Mesenchymal stem cell (in vitro differentiated cells and primary cell): ENCODE measurements around the gene CSNK1E.
A peak's percentile ranks its signal among the peaks of the same experiment; 100 is the strongest.

ENCODE experiments used
- DNase-seq: peaks from one replicate; pipeline ENCODE4 v3.0.0-alpha.2; 2013
- H2AFZ ChIP-seq: one replicate; pipeline ENCODE4 v1.6.1; 2013; ENCODE audit warnings: low read depth, mild to moderate bottlenecking, control low read depth, inconsistent platforms, low read length, moderate library complexity
- H2AK5ac ChIP-seq: 2 replicates; pipeline ENCODE4 v1.6.1; 2013; ENCODE audit warnings: low read length, moderate library complexity, mild to moderate bottlenecking, inconsistent platforms; ENCODE audit not compliant: severe bottlenecking
- H2BK120ac ChIP-seq: one replicate; pipeline ENCODE4 v1.6.1; 2013; ENCODE audit warnings: low read depth, mild to moderate bottlenecking, inconsistent platforms, low read length, moderate library complexity
- H2BK12ac ChIP-seq, 2 experiments: one replicate each; pipeline ENCODE4 v1.6.1; 2013; ENCODE audit warnings: inconsistent platforms in 2 of 2, low read length in 2 of 2, mild to moderate bottlenecking in 2 of 2, moderate library complexity in 2 of 2, control low read depth in 1 of 2
- H2BK15ac ChIP-seq: one replicate; pipeline ENCODE4 v1.6.1; 2013; ENCODE audit warnings: mild to moderate bottlenecking, low read depth, inconsistent platforms; ENCODE audit not compliant: poor library complexity, severe bottlenecking
- H2BK5ac ChIP-seq: 2 replicates; pipeline ENCODE4 v1.6.1; 2013; ENCODE audit warnings: low read depth, mild to moderate bottlenecking, low read length, control low read depth, inconsistent platforms; ENCODE audit not compliant: poor library complexity, severe bottlenecking
- H3K14ac ChIP-seq, 2 experiments: one replicate each; pipeline ENCODE4 v1.6.1; 2013; ENCODE audit warnings: inconsistent platforms in 2 of 2, low read length in 2 of 2, control low read depth in 1 of 2, mild to moderate bottlenecking in 1 of 2, moderate library complexity in 1 of 2
- H3K18ac ChIP-seq, 2 experiments: one replicate each; pipeline ENCODE4 v1.6.1; 2013; ENCODE audit warnings: inconsistent platforms in 2 of 2, low read length in 2 of 2, control low read depth in 1 of 2, low read depth in 1 of 2, mild to moderate bottlenecking in 1 of 2
- H3K23ac ChIP-seq, 2 experiments: one replicate each; pipeline ENCODE4 v1.6.1; 2013; ENCODE audit warnings: inconsistent platforms in 2 of 2, low read length in 2 of 2, mild to moderate bottlenecking in 2 of 2, moderate library complexity in 2 of 2, control low read depth in 1 of 2
- H3K27ac ChIP-seq: 2 replicates; pipeline ENCODE4 v1.5.1; 2013; ENCODE audit warnings: mild to moderate bottlenecking, moderate library complexity, low read length, control low read depth, inconsistent platforms; ENCODE audit not compliant: poor library complexity, severe bottlenecking
- H3K27me3 ChIP-seq, 2 experiments: 2 replicates each; pipeline versions ENCODE4 v1.6.1 to v1.7.0; 2013; ENCODE audit warnings: low read length in 2 of 2, mild to moderate bottlenecking in 2 of 2, moderate library complexity in 2 of 2, control low read depth in 1 of 2, inconsistent platforms in 1 of 2; ENCODE audit not compliant: control insufficient read depth in 1 of 2, insufficient read depth in 1 of 2
- H3K36me3 ChIP-seq, 2 experiments: 2 replicates each; pipeline versions ENCODE4 v1.6.1 to v1.7.0; 2013; ENCODE audit warnings: low read length in 2 of 2, control low read depth in 1 of 2, inconsistent platforms in 1 of 2, low read depth in 1 of 2, mild to moderate bottlenecking in 1 of 2; ENCODE audit not compliant: insufficient read depth in 2 of 2, control insufficient read depth in 1 of 2
- H3K4ac ChIP-seq, 2 experiments: one replicate each; pipeline ENCODE4 v1.6.1; 2013; ENCODE audit warnings: inconsistent platforms in 2 of 2, low read length in 2 of 2, mild to moderate bottlenecking in 2 of 2, moderate library complexity in 2 of 2, control low read depth in 1 of 2, low read depth in 1 of 2
- H3K4me1 ChIP-seq: 2 replicates; pipeline ENCODE4 v1.6.1; 2013; ENCODE audit warnings: low read depth, low read length, control low read depth; ENCODE audit not compliant: control insufficient read depth, insufficient read depth
- H3K4me2 ChIP-seq: 2 replicates; pipeline ENCODE4 v1.6.1; 2013; ENCODE audit warnings: low read length, mild to moderate bottlenecking, inconsistent platforms; ENCODE audit not compliant: poor library complexity, severe bottlenecking
- H3K4me3 ChIP-seq, 2 experiments: 2 replicates each; pipeline versions ENCODE4 v1.5.1 to v1.7.0; 2013; ENCODE audit warnings: low read length in 2 of 2, mild to moderate bottlenecking in 2 of 2, control low read depth in 1 of 2, low read depth in 1 of 2; ENCODE audit not compliant: insufficient read depth in 1 of 2
- H3K79me1 ChIP-seq: replicated peaks from 2 replicates; pipeline ENCODE4 v1.6.1; 2013; ENCODE audit warnings: mild to moderate bottlenecking, control low read depth, low read length, inconsistent platforms; ENCODE audit not compliant: poor library complexity, severe bottlenecking
- H3K9ac ChIP-seq: 2 replicates; pipeline ENCODE4 v1.7.0; 2013; ENCODE audit warnings: mild to moderate bottlenecking, low read length, moderate library complexity
- H3K9me3 ChIP-seq: 2 replicates; pipeline ENCODE4 v1.7.0; 2013; ENCODE audit warnings: mild to moderate bottlenecking, low read length; ENCODE audit not compliant: control insufficient read depth
- H4K8ac ChIP-seq: one replicate; pipeline ENCODE4 v1.6.1; 2013; ENCODE audit warnings: inconsistent platforms, mild to moderate bottlenecking, low read length, moderate library complexity
- H4K91ac ChIP-seq: one replicate; pipeline ENCODE4 v1.6.1; 2013; ENCODE audit warnings: mild to moderate bottlenecking, low read length, inconsistent platforms
- WGBS: methylation state at CpG from one replicate; pipeline ENCODE4 v1.1.7; 2013; ENCODE audit warnings: mixed read lengths; 5-methylcytosine and 5-hydroxymethylcytosine counted together

The CSNK1E gene

DNA sequence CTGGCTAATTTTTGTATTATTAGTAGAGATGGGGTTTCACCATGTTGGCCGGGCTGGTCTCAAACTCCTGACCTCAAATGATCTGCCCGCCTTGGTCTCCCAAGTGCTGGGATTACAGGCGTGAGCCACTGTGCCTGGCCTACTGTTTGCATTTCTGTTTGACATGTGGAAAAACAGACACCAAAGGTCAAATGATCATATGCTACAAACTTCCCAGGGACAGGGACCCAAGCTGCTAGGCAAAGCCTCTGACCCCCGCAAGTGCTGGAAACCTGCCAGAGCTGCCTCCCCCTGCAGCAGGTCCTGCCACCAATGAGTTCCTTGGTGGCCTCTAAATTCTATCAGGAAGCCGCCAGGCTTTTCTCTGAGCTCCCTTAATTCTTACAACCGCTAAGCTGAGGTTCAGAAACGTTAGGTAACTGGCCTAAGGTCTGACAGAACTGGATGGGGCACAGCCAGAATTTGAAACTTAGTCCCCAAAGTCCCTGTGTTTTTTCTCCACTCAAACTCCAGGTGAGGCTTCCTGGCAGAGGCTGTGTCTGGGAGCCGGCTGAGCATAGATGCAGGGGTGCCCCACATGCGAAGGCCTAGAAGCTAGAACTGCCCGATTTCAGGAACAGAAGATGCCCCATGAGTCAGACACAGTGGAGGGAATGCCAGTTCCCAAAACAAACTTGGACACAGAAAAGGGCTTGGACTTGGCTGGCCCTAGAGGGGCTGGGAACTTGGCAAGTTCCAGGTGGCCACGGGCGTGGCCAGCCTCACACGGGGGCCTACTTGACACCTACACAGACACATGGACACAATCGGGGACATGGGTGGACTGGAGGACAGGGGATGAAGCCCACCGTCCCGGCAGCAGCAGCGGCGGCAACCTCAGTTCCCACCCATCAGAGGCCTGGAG, 7.4 kb downstream of the CSNK1E start:
- peaks cover 62% of the 10 kb centered on the region for H3K4me1 ChIP-seq

DNA sequence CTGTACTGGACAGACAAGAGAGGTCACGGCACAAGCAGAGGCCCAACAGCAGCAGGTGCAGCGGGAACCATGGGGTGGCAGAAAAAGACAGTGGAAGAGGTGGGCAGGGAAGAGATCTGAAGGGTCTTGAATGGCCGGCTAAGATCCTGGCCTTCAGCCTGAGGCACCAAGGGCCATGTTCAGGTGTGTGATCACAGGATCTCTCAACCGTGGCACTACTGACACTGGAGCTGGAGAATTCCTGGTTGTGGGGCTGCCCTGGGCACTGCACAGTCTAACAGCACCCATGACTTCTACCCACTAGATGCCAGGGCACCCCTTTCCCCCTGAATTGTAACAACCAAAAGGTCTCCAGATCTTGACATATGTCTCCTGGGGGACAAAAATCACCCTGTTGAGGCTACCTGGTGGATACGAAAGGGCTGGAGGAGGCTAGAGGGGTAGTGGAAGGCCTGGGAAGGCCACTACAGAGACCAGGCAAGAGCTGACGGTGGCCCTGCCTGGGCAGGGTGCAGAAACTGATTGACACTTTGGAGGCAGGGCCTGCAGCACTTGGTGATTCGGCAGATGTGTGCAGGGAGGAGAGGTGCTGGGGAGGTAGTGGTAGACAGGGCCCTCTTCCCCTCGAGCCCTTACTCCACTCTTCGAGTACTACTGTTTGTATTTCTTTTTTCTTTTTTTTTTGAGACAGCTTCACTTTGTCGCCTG, 8.3 kb downstream of the CSNK1E start:
- peak overlapping the region in 1 of 2 experiments; percentile 41 for H3K4ac ChIP-seq
- H3K4me3 ChIP-seq = no peak overlapping the region
- H4K8ac ChIP-seq = no peak overlapping the region
- no peak overlapping the region for H2BK12ac ChIP-seq
- H3K79me1 ChIP-seq = no peaks in the 10 kb centered on the region
- H3K14ac ChIP-seq = no peak overlapping the region
- no peak overlapping the region for H2AFZ ChIP-seq
- no peak overlapping the region for H3K18ac ChIP-seq
- no peaks in the 10 kb centered on the region for H3K27me3 ChIP-seq
- no peak overlapping the region for H3K4me2 ChIP-seq
- no peak overlapping the region for H2BK5ac ChIP-seq
- H2BK120ac ChIP-seq = no peak overlapping the region
- H3K4me1 ChIP-seq = peaks cover 60% of the 10 kb centered on the region
- H3K23ac ChIP-seq = peak overlapping the region in 1 of 2 experiments; percentile 46
- H4K91ac ChIP-seq = no peak overlapping the region
- peaks cover 52 to 69% of the 10 kb centered on the region in 2 experiments for H3K36me3 ChIP-seq
- H3K9ac ChIP-seq = no peak overlapping the region
- DNase-seq = no peak
- no peaks in the 10 kb centered on the region for H3K9me3 ChIP-seq
- no peak overlapping the region for H3K27ac ChIP-seq
- no peak overlapping the region for H2BK15ac ChIP-seq
- no peak overlapping the region for H2AK5ac ChIP-seq
- WGBS = 94% methylated on average over 9 of the region's 10 CpGs

More for the DNA sequence above, 7.4 kb downstream of the CSNK1E start:
- H3K36me3 ChIP-seq = peaks cover 47 to 64% of the 10 kb centered on the region in 2 experiments
- H2BK120ac ChIP-seq = peak overlapping the region; percentile 23
- H2BK5ac ChIP-seq = no peak overlapping the region
- no peak overlapping the region for H2AK5ac ChIP-seq
- peak overlapping the region in 1 of 2 experiments; percentile 57 for H3K4me3 ChIP-seq
- no peaks in the 10 kb centered on the region for H3K79me1 ChIP-seq
- no peak overlapping the region for H3K14ac ChIP-seq
- H3K9ac ChIP-seq = peak overlapping the region; percentile 46
- H2BK12ac ChIP-seq = peak overlapping the region in 1 of 2 experiments; percentile 39
- peak overlapping the region; percentile 7 for H3K27ac ChIP-seq
- H3K9me3 ChIP-seq = no peaks in the 10 kb centered on the region
- H2BK15ac ChIP-seq = peak overlapping the region; percentile 55
- H4K91ac ChIP-seq = peak overlapping the region; percentile 65
- no peak overlapping the region for H4K8ac ChIP-seq
- H3K23ac ChIP-seq = no peak overlapping the region
- no peak overlapping the region for H3K4me2 ChIP-seq
- peak overlapping the region in 1 of 2 experiments; percentile 7 for H3K4ac ChIP-seq
- WGBS = 82% methylated on average over 18 of the region's 18 CpGs
- no peak overlapping the region for H2AFZ ChIP-seq
- no peaks in the 10 kb centered on the region for H3K27me3 ChIP-seq
- peak overlapping the region in 1 of 2 experiments; percentile 68 for H3K18ac ChIP-seq
- peak; percentile 50 for DNase-seq

DNA sequence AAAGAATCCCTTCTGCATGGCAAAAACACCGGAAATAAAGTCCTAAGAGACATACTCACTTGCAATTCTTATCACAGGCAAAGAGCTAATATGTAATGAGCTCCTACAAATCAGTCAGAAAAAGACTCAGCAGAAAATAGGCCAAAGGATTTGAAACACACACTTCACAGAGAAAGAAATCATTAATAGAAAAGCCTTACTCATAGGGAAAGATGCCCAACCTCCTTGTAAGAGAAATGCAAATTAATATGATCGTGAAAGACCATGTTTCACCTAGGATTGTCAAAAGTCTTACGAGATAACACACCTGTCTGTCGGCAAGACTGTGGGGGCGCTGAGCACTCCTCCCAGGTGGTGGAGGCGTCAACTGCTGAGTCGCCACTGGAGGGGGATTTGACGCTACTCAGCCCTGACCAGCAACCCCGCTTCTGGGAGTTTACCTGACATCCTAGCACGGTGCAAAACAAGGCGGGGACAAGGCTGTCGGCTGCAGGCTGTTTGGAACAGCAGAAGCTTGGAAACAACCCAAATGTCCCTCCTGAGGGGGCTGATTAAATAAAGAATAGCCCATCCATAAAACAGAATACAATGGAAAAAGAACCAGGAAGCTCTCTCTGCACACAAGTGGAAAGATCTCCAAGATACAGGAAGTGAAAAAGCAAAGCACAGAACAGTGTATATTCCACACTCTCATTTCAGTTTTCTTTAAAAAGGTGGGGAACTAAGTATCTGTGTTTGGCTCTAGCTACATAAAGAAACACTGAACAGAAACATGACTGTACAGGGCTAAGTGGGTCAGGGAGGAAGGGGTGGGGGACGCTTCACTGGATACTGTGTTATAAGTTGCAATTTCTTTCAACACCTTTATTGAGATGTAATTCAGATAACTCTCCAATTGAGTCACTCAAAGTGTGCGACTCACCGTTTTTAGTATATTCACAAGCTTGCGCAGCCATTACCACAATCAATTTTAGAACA, 11.5 kb downstream of the CSNK1E start:
- H3K36me3 ChIP-seq = peaks cover 57 to 73% of the 10 kb centered on the region in 2 experiments
- peak overlapping the region in 1 of 2 experiments; percentile 36 for H3K4me3 ChIP-seq
- H3K9ac ChIP-seq = peak overlapping the region; percentile 72
- H2BK12ac ChIP-seq = no peak overlapping the region
- H2BK120ac ChIP-seq = no peak overlapping the region
- H3K4me1 ChIP-seq = peaks cover 45% of the 10 kb centered on the region
- H3K14ac ChIP-seq = no peak overlapping the region
- no peak overlapping the region for H4K8ac ChIP-seq
- no peak overlapping the region for H2AK5ac ChIP-seq
- peak; percentile 55 for DNase-seq
- no peak overlapping the region for H3K4ac ChIP-seq
- peak overlapping the region; percentile 76 for H3K27ac ChIP-seq
- H3K18ac ChIP-seq = no peak overlapping the region
- no peak overlapping the region for H4K91ac ChIP-seq
- no peak overlapping the region for H2AFZ ChIP-seq
- H3K27me3 ChIP-seq = no peaks in the 10 kb centered on the region
- no peak overlapping the region for H3K23ac ChIP-seq
- peaks cover 3% of the 10 kb centered on the region for H3K79me1 ChIP-seq
- 65% methylated on average over 15 of the region's 16 CpGs for WGBS
- H3K9me3 ChIP-seq = no peaks in the 10 kb centered on the region
- H2BK5ac ChIP-seq = no peak overlapping the region
- H3K4me2 ChIP-seq = peak overlapping the region; percentile 38
- H2BK15ac ChIP-seq = no peak overlapping the region
